ENCODE measurements around the gene VWA3B. TPM values are rescaled to one million over a fixed set of nuclear protein-coding genes. Genes with fewer than 3 reads are reported as not detected.

VWA3B gene
- polyA plus RNA-seq, 1 donor (not counting 4 experiments of a cell fraction or from before 2014, with no cell fraction given) = not detected

- no peak overlapping the region for H3K9ac ChIP-seq (ENCODE audit: control insufficient read depth, extremely low read depth, insufficient read depth, low read length)
- no peaks in the 10 kb centered on the region for H3K27me3 ChIP-seq (ENCODE audit: control insufficient read depth, extremely low read depth, insufficient read depth, low read length)
- H3K36me3 ChIP-seq (ENCODE audit: control insufficient read depth in 2 of 2, extremely low read depth in 1 of 2, insufficient read depth in 2 of 2, low read length in 2 of 2) = no peaks in the 10 kb centered on the region
- DNase-seq (ENCODE audit: low read depth, low spot score) (no peak), FAIRE-seq (no peak)
- H2AFZ ChIP-seq (ENCODE audit: control insufficient read depth, low read length) = no peak overlapping the region
- H3K4me2 ChIP-seq (ENCODE audit: control insufficient read depth, extremely low read depth, insufficient read depth, low read depth, low read length) = no peak overlapping the region
- no peaks in the 10 kb centered on the region for H3K79me2 ChIP-seq (ENCODE audit: control insufficient read depth, insufficient read depth, low read length)
- no peak overlapping the region for H3K4me3 ChIP-seq (ENCODE audit: control insufficient read depth in 2 of 3, extremely low read depth in 1 of 3, insufficient read depth in 2 of 3, low read depth in 1 of 3, low read length in 3 of 3)
- no peaks in the 10 kb centered on the region for H4K20me1 ChIP-seq (ENCODE audit: control insufficient read depth, extremely low read depth, insufficient read depth, low read length)
- H3K9me3 ChIP-seq (ENCODE audit: control insufficient read depth, low read depth, low read length) = no peaks in the 10 kb centered on the region
- no peak overlapping the region for H3K27ac ChIP-seq (ENCODE audit: control insufficient read depth, insufficient read depth, low read length)
- no peaks in the 10 kb centered on the region for H3K9me1 ChIP-seq (ENCODE audit: control insufficient read depth, extremely low read depth, insufficient read depth, low read length)
- TF ChIP-seq EZH2 (IDR thresholded peaks at IDR 0.05; ENCODE audit: low read length) (no peak), CTCF (optimal IDR thresholded peaks at IDR 0.05 in 1 of 3, IDR thresholded peaks at IDR 0.05 in 1 of 3, conservative IDR thresholded peaks at IDR 0.05 in 1 of 3; ENCODE audit: extremely low read depth in 1 of 3, insufficient read depth in 2 of 3, low read length in 3 of 3) (no peak)
- H3K4me1 ChIP-seq (ENCODE audit: control insufficient read depth, extremely low read depth, insufficient read depth, low read length) = no peaks in the 10 kb centered on the region
- dilution Hi-C loops (cut with MboI; ENCODE audit: extremely low pct_ligation_motif_present, low sequenced_read_pairs) = no loop called here
Measured at GRCh38 chr2:98091738-98092137, 4.8 kb downstream of the VWA3B start.

GRCh38 chr2:98093146-98093545 lies 6.2 kb downstream of the VWA3B start:
- H3K79me2 ChIP-seq (ENCODE audit: control insufficient read depth, insufficient read depth, low read length) = no peaks in the 10 kb centered on the region
- H3K27ac ChIP-seq (ENCODE audit: control insufficient read depth, insufficient read depth, low read length) = no peak overlapping the region
- H3K9me3 ChIP-seq (ENCODE audit: control insufficient read depth, low read depth, low read length) = no peaks in the 10 kb centered on the region
- no peak overlapping the region for H3K9ac ChIP-seq (ENCODE audit: control insufficient read depth, extremely low read depth, insufficient read depth, low read length)
- H3K27me3 ChIP-seq (ENCODE audit: control insufficient read depth, extremely low read depth, insufficient read depth, low read length) = no peaks in the 10 kb centered on the region
- no peak overlapping the region for H3K4me3 ChIP-seq (ENCODE audit: control insufficient read depth in 2 of 3, extremely low read depth in 1 of 3, insufficient read depth in 2 of 3, low read depth in 1 of 3, low read length in 3 of 3)
- no peaks in the 10 kb centered on the region for H3K36me3 ChIP-seq (ENCODE audit: control insufficient read depth in 2 of 2, extremely low read depth in 1 of 2, insufficient read depth in 2 of 2, low read length in 2 of 2)
- H3K4me2 ChIP-seq (ENCODE audit: control insufficient read depth, extremely low read depth, insufficient read depth, low read depth, low read length) = no peak overlapping the region
- DNase-seq (ENCODE audit: low read depth, low spot score) (no peak), FAIRE-seq (no peak)
- TF ChIP-seq CTCF (optimal IDR thresholded peaks at IDR 0.05 in 1 of 3, IDR thresholded peaks at IDR 0.05 in 1 of 3, conservative IDR thresholded peaks at IDR 0.05 in 1 of 3; ENCODE audit: extremely low read depth in 1 of 3, insufficient read depth in 2 of 3, low read length in 3 of 3) (no peak), EZH2 (IDR thresholded peaks at IDR 0.05; ENCODE audit: low read length) (no peak)
- H3K9me1 ChIP-seq (ENCODE audit: control insufficient read depth, extremely low read depth, insufficient read depth, low read length) = no peaks in the 10 kb centered on the region
- dilution Hi-C loops (cut with MboI; ENCODE audit: extremely low pct_ligation_motif_present, low sequenced_read_pairs) = no loop called here
- H2AFZ ChIP-seq (ENCODE audit: control insufficient read depth, low read length) = no peak overlapping the region
- H4K20me1 ChIP-seq (ENCODE audit: control insufficient read depth, extremely low read depth, insufficient read depth, low read length) = no peaks in the 10 kb centered on the region
- H3K4me1 ChIP-seq (ENCODE audit: control insufficient read depth, extremely low read depth, insufficient read depth, low read length) = no peaks in the 10 kb centered on the region

Data from keratinocyte (primary cell).